Stimulated activated CD8-positive, alpha-beta memory T cell treated with anti-CD3 and anti-CD28 coated beads, Interleukin-15, amount 100 ng/mL, for 48 hours (primary cell): ENCODE results near the gene IQCK.
A peak's percentile ranks its signal among the peaks of the same experiment; 100 is the strongest.
"Not testable (repeated sequence)": the region's sequence is repeated elsewhere in the genome, so short reads cannot be mapped to it uniquely, and the experiment has no call there.

ENCODE experiments used
- DNase-seq, 2 donors: peaks; one replicate each; pipeline ENCODE4 v3.0.0-alpha.2; 2020; ENCODE audit warnings: low read depth in 2 of 2

IQCK gene

DNA sequence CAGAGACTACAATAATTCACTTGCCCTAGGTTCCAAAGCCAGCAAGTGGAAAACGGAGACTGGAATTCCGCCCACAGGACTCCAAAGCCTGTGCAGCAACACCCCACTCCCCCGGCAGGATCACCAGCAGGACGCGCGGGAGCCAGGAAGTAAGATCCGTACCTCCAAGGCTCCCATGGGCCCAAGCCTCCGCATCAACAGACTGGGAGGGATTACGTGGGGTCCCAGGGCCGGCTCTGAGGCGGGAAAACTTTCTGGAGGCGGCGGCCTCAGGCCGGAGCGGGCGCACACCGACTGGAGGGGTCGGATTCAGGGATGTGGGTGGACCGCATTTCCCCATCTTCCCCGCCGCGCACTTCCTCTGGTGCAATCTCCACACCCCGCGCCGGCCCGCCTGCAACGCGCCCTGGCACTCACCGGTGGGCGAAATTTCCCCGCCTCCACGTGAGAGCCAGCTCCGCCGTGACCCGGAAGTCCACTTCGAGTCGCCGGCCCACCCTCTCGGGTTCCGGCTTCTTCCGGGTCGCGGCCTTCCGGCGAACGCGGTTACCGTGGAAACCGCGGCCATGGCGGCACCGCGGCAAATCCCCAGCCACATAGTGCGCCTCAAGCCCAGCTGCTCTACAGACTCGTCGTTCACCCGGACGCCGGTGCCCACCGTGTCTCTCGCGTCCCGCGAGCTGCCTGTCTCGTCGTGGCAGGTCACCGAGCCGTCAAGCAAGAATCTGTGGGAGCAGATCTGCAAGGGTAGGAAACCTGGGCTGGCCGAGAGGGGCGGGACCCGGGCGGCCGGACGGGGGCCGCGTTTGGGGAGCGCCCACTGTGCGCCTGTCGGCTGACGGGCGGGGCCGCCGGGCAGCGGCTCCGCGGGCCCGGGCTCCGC is at the start of gene IQCK, which contains the start of gene KNOP1:
IQCK (plus strand) TSS at position 531 of the 883 bp plus-strand sequence; CDS start at position 567, 36 bp downstream.
KNOP1 (minus strand) TSS at position 487 of the 883 bp plus-strand sequence. CDS start 3,192 bp downstream, outside the sequence.
- DNase-seq, result peak; percentile 86 to 90

- no peak for DNase-seq
These were observed 45.7 kb upstream of the IQCK start for GRCh38 chr16:19672378-19672777.

DNA sequence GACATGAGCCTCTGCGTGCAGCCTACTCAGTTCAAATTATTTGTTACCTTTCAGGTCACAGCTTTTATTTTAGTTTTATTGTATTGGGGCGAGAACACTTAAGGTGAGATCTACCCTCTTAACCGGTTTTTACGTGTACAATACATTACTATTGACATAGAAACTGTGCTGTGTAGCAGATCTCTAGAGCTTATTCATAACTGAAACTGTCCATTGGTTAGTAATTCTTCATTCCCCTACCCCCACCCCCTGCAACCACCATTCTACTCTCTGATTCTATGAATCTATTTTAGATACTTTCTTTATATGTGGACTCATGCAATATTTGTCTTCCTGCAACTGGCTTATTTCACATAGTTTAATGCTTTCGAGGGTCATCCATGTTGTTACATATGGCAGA is 43.6 kb upstream of the IQCK start:
- no peak for DNase-seq

DNA sequence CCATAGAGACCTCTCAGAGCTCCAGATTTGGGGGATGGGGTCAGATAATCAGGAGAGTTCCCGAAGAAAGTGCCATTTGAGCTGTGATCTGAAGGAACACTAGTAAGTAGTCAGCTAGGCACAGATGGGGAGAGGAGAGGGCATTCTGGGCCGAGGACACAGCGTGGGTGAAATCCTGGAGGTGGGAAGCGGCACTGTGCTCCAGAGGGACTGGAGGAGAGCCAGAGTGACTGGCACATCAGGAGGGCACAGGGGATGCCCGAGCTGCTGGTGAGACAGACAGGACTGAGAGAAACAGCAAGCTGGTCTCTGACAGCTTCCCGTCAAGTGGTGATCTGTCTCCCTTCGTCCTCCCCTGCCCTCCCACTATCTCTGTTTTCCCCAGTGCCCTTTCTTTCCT is 40.7 kb upstream of the IQCK start:
- no peak for DNase-seq

GRCh38 chr16:19678804-19679203 is 39.3 kb upstream of the IQCK start:
- no peak for DNase-seq

- DNase-seq, result not testable (repeated sequence)
These were observed 38.8 kb upstream of the IQCK start for GRCh38 chr16:19679281-19679680.

DNA sequence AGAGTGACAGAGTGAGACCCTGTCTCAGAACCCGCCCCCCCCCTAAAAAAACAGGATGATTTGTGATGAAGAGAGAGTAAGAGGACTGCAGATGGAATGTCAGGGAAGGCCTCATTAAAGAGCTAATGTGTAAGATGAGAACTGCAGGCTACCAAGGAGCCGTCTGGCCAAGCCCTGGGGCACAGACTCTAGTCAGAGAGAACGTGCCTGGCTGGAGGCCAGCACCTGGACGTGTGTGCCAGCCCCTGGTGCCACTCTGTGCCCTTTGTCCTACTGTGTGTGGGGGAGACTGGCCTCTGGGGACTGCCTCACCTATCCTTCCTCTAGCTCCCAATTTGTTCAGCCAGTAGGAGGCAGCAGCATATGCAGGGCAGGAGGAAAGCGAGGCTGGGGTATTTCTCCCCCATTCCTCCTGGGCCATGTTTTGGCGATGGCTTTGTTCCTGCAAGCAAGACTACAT is 37.2 kb upstream of the IQCK start:
- no peak for DNase-seq

GRCh38 chr16:19681637-19682036 is 36.4 kb upstream of the IQCK start:
- DNase-seq, result no peak

DNA sequence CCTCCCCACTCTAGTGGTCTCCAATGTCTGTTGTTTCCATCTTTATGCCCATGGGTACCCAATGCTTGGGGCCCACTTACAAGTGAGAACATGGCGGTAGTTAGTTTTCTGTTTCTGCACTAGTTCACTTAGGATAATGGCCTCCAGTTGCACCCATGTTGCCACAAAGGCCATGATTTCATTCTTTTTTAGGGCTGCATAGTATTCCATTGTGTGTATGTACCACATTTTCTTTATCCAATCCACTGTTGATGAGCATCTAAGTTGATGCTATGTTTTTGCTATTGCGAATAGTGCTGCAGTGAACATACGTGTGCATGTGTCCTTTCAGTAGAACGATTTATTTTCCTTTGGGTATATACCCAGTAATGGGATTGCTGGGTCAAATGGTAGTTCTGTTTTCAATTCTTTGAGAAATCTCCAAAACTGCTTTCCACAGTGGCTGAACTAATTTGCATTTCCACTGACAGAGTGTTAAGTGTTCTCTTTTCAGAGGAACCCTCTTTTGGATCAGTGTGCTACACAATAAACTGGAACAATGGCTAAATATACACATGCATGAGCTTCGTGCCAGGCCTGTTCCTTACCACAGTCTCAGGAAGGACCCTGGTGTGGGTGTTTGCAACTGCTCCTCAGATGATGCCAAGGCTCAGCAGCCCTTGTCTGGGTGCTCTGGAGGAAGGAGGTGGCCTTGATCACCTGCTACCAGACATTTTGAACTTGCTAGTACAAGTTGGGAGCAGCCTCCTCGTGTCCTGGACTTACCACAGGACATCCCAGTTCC is 34.4 kb upstream of the IQCK start:
- no peak for DNase-seq

- no peak for DNase-seq
These were observed 32.9 kb upstream of the IQCK start for GRCh38 chr16:19685176-19685575.

DNA sequence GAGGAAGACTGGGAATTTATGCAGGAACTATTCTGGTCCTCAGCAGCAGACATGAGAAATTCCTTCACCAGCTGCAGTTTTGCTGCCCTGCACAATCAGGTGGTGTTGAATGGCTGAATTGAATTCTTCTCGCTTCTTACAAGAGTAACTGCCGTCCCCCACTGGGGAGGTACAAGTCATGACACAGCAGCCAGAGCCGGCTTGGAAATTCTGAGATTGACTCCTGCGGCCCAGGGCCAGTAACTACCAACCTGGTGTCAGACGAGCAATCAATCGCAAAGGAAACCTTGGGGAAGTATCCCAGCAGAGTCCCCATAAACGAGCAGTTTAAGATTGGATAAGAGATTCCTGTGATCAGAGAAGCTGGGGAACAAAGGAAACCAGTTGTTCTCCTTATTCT is 30.8 kb upstream of the IQCK start:
- no peak for DNase-seq

GRCh38 chr16:19688396-19689024 is 29.6 kb upstream of the IQCK start:
- DNase-seq, result no peak

DNA sequence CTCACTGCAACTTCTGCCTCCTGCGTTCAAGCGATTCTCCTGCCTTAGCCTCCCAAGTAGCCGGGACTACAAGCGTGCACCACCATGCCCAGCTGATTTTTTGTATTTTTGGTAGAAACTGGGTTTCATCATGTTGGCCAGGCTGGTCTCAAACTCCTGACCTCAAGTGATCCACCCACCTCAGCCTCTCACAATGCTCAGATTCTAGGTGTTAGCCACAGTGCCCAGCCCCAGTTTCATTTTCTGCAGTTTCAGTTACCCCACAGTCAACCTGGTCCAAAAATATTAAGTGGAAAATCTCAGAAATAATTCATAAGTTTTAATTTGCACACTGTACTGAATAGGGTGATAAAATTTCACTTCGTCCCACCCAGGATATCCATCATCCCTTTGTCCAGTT is 28.7 kb upstream of the IQCK start:
- DNase-seq, result no peak

- DNase-seq, result no peak
These were observed 27.9 kb upstream of the IQCK start for GRCh38 chr16:19690196-19690595.

DNA sequence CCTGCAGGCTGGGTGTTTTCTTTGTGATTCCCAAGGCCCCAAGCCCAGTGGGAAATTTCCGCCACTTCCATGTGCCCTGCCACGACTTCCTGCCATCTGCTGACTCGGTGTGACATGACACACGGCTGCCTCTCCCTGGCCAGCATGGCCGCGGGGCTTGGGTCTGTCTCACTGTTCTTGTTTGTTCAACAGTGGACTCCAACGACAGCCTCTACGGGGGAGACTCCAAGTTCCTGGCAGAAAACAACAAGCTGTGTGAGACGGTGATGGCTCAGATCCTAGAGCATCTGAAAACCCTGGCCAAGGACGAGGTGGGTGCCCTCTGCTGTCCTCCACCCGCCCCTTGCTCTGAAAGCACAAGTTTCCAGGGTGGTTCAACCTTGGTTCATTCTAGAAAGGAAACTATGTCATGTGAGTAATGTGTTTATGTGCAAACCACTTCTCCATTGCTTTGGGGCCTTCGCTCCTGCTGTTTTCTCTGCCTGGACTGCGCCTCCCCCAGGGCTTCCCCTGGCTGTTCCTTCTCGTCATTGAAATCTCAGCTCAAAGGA is 26.8 kb upstream of the IQCK start:
- no peak for DNase-seq

- DNase-seq, result no peak
These were observed 23.1 kb upstream of the IQCK start for GRCh38 chr16:19694989-19695388.

DNA sequence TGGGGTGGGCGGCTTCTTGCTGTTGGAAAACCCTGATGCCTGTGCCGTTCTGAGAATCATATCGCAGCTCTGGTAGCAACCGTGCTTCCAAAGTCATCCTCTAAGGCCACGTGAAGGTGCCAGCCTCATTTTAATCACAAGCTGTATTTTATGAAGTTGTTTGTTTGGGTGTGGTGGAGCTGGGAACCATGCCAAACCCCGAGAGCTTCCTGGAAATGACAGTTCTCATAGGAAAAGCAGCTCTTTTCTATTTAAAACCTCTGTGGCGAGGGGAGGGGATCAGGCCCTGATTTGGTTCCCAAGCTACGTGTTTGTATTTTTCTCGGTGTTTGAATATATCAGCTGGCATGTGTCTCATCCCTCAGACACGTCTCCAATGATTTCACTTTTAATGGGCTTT is 21.7 kb upstream of the IQCK start:
- peak in 1 of 2 donors; percentile 22 for DNase-seq

GRCh38 chr16:19696961-19697360 is 21.1 kb upstream of the IQCK start:
- DNase-seq, result no peak

GRCh38 chr16:19697756-19698318 is 20.2 kb upstream of the IQCK start:
- DNase-seq, result no peak

GRCh38 chr16:19698480-19699465 is 19.3 kb upstream of the IQCK start:
- peak in 1 of 2 donors; percentile 13 for DNase-seq
